Subcutaneous abdominal adipose tissue (tissue), 5 donors: ENCODE results near the gene MYO1E.

Source experiments
- H3K27ac ChIP-seq: one replicate; pipeline ENCODE4 v1.7.0; 2013; ENCODE audit warnings: low read depth, mild to moderate bottlenecking, inconsistent platforms, low read length, moderate library complexity
- H3K27me3 ChIP-seq, 5 donors: one replicate each; pipeline ENCODE4 v1.7.0; 2013; ENCODE audit warnings: low read length in 5 of 5, inconsistent platforms in 1 of 5; ENCODE audit not compliant: control insufficient read depth in 5 of 5, insufficient read depth in 4 of 5
- H3K36me3 ChIP-seq, 5 donors: one replicate each; pipeline ENCODE4 v1.7.0; 2013; ENCODE audit warnings: low read length in 5 of 5; ENCODE audit not compliant: control insufficient read depth in 5 of 5, insufficient read depth in 5 of 5
- H3K4me1 ChIP-seq, 5 donors: one replicate each; pipeline ENCODE4 v1.7.0; 2013; ENCODE audit warnings: low read length in 5 of 5, mild to moderate bottlenecking in 3 of 5, moderate library complexity in 1 of 5; ENCODE audit not compliant: control insufficient read depth in 5 of 5, insufficient read depth in 5 of 5
- H3K4me3 ChIP-seq, 5 donors: one replicate each; pipeline ENCODE4 v1.7.0; 2013; ENCODE audit warnings: low read length in 5 of 5, low read depth in 1 of 5
- H3K9ac ChIP-seq, 5 donors: one replicate each; pipeline ENCODE4 v1.7.0; 2013; ENCODE audit warnings: low read length in 5 of 5, mild to moderate bottlenecking in 4 of 5, moderate library complexity in 3 of 5
- H3K9me3 ChIP-seq, 5 donors: one replicate each; pipeline ENCODE4 v1.7.0; 2013; ENCODE audit warnings: low read length in 5 of 5; ENCODE audit not compliant: control insufficient read depth in 5 of 5
- donor health status: healthy.
- donor health status: healthy.
- donor health status: healthy.
- donor health status: healthy.
- donor health status: healthy.

MYO1E gene

GRCh38 chr15:59159210-59159609 lies 213.5 kb downstream of the MYO1E start:
- H3K27me3 ChIP-seq: no peaks in the 10 kb centered on the region
- no peak overlapping the region for H3K27ac ChIP-seq
- no peak overlapping the region for H3K4me3 ChIP-seq
- H3K4me1 ChIP-seq: peaks cover 0 to 2% (median 0%) of the 10 kb centered on the region in 5 donors
- H3K9me3 ChIP-seq: no peaks in the 10 kb centered on the region
- H3K9ac ChIP-seq: no peak overlapping the region
- H3K36me3 ChIP-seq: peaks cover 0 to 72% (median 37%) of the 10 kb centered on the region in 5 donors

- Histone ChIP-seq H3K4me3 (no peak overlapping the region), H3K27me3 (no peaks in the 10 kb centered on the region), H3K4me1 (peaks cover 0 to 2% (median 0%) of the 10 kb centered on the region in 5 donors), H3K36me3 (peaks cover 0 to 78% (median 42%) of the 10 kb centered on the region in 5 donors), H3K9ac (no peak overlapping the region), H3K9me3 (no peaks in the 10 kb centered on the region), H3K27ac (no peak overlapping the region)
Observed at GRCh38 chr15:59158701-59159034, 214.0 kb downstream of the MYO1E start.

GRCh38 chr15:59157840-59158700 lies 214.6 kb downstream of the MYO1E start:
- no peak overlapping the region for H3K9ac ChIP-seq
- no peaks in the 10 kb centered on the region for H3K27me3 ChIP-seq
- peaks cover 1 to 82% (median 48%) of the 10 kb centered on the region in 5 donors for H3K36me3 ChIP-seq
- no peak overlapping the region for H3K4me3 ChIP-seq
- H3K4me1 ChIP-seq: peaks cover 0 to 2% (median 0%) of the 10 kb centered on the region in 5 donors
- no peaks in the 10 kb centered on the region for H3K9me3 ChIP-seq
- H3K27ac ChIP-seq: no peak overlapping the region

- Histone ChIP-seq H3K36me3 (peaks cover 3 to 82% (median 51%) of the 10 kb centered on the region in 5 donors), H3K27me3 (no peaks in the 10 kb centered on the region), H3K9ac (no peak overlapping the region), H3K9me3 (no peaks in the 10 kb centered on the region), H3K27ac (no peak overlapping the region), H3K4me3 (no peak overlapping the region), H3K4me1 (peaks cover 0 to 2% (median 0%) of the 10 kb centered on the region in 5 donors)
Observed at GRCh38 chr15:59157396-59157795, 215.3 kb downstream of the MYO1E start.

- H3K4me1 ChIP-seq: peaks cover 0 to 2% (median 0%) of the 10 kb centered on the region in 5 donors
- no peak overlapping the region for H3K27ac ChIP-seq
- no peak overlapping the region for H3K4me3 ChIP-seq
- no peaks in the 10 kb centered on the region for H3K9me3 ChIP-seq
- H3K36me3 ChIP-seq: peaks cover 3 to 81% (median 47%) of the 10 kb centered on the region in 5 donors
- H3K9ac ChIP-seq: no peak overlapping the region
- H3K27me3 ChIP-seq: no peaks in the 10 kb centered on the region
Observed at GRCh38 chr15:59155431-59155830, 217.2 kb downstream of the MYO1E start.

GRCh38 chr15:59154243-59154642 lies 218.4 kb downstream of the MYO1E start:
- Histone ChIP-seq H3K9ac (no peak overlapping the region), H3K27ac (no peak overlapping the region), H3K9me3 (no peaks in the 10 kb centered on the region), H3K4me1 (peaks cover 0 to 4% (median 0%) of the 10 kb centered on the region in 5 donors), H3K36me3 (peaks cover 8 to 78% (median 52%) of the 10 kb centered on the region in 5 donors), H3K4me3 (no peak overlapping the region), H3K27me3 (no peaks in the 10 kb centered on the region)

GRCh38 chr15:59153466-59153865 lies 219.2 kb downstream of the MYO1E start:
- no peaks in the 10 kb centered on the region for H3K9me3 ChIP-seq
- no peak overlapping the region for H3K4me3 ChIP-seq
- peaks cover 0 to 4% (median 0%) of the 10 kb centered on the region in 5 donors for H3K4me1 ChIP-seq
- no peak overlapping the region for H3K9ac ChIP-seq
- H3K27ac ChIP-seq: no peak overlapping the region
- no peaks in the 10 kb centered on the region for H3K27me3 ChIP-seq
- H3K36me3 ChIP-seq: peaks cover 9 to 73% (median 52%) of the 10 kb centered on the region in 5 donors

GRCh38 chr15:59152694-59153450 lies 219.8 kb downstream of the MYO1E start:
- Histone ChIP-seq H3K9ac (no peak overlapping the region), H3K9me3 (no peaks in the 10 kb centered on the region), H3K27ac (no peak overlapping the region), H3K4me3 (no peak overlapping the region), H3K36me3 (peaks cover 9 to 68% (median 49%) of the 10 kb centered on the region in 5 donors), H3K4me1 (peaks cover 0 to 4% (median 0%) of the 10 kb centered on the region in 5 donors), H3K27me3 (no peaks in the 10 kb centered on the region)

GRCh38 chr15:59150185-59150584 lies 222.5 kb downstream of the MYO1E start:
- no peak overlapping the region for H3K4me3 ChIP-seq
- H3K9me3 ChIP-seq: no peaks in the 10 kb centered on the region
- H3K4me1 ChIP-seq: peaks cover 0 to 4% (median 0%) of the 10 kb centered on the region in 5 donors
- no peak overlapping the region for H3K9ac ChIP-seq
- no peak overlapping the region for H3K27ac ChIP-seq
- H3K27me3 ChIP-seq: no peaks in the 10 kb centered on the region
- peaks cover 9 to 69% (median 46%) of the 10 kb centered on the region in 5 donors for H3K36me3 ChIP-seq
